ENCODE results near the gene MNT.

- TF ChIP-seq TAF1 (IDR thresholded peaks at IDR 0.05; ENCODE audit: low read depth) (no peak), CTCF (IDR thresholded peaks at IDR 0.05; ENCODE audit: poor library complexity, severe bottlenecking) (no peak), EZH2 (IDR thresholded peaks at IDR 0.05; ENCODE audit: borderline replicate concordance, insufficient read depth, low read length, poor library complexity, severe bottlenecking) (no peak), POLR2AphosphoS5 (IDR thresholded peaks at IDR 0.05) (no peak), REST (IDR thresholded peaks at IDR 0.05; ENCODE audit: borderline replicate concordance) (no peak), SMC3 (conservative IDR thresholded peaks at IDR 0.05; ENCODE audit: poor library complexity) (no peak), RAD21 (conservative IDR thresholded peaks at IDR 0.05) (no peak)
Observed at GRCh38 chr17:2372681-2373080, 28.2 kb downstream of the MNT start.

Measured in neural cell (in vitro differentiated cells).